Ecto neural progenitor cell (in vitro differentiated cells): Measurements from ENCODE around the gene DPP9.
"Not testable (repeated sequence)": the region's sequence is repeated elsewhere in the genome, so short reads cannot be mapped to it uniquely, and the experiment has no call there.

Experiments used
- DNase-seq: peaks from one replicate; pipeline ENCODE4 v3.0.0-alpha.2; 2018; ENCODE audit warnings: low spot score

Gene DPP9

GRCh38 chr19:4687396-4687795, 36.2 kb downstream of the DPP9 start:
- no peak for DNase-seq

DNA sequence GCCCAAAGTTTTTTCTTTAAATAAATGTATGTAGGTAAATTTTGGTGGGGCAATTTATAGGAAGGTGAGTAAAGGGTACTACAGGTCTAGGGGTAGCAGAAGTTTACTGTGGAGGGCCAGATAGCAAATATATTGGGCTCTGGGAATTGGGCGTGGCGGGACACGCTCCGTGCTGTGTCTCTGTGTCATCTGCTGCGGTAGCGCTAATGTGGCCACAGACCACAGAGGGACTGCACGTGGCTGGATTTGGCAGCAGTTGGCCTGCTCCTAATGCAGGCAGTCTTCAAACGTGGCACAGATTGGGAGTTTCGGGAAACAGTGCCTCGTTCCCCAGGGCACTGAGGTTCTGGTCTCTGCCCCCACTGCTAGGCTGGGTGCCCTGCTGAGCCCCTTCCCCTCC, 36.9 kb downstream of the DPP9 start:
- DNase-seq = no peak

DNA sequence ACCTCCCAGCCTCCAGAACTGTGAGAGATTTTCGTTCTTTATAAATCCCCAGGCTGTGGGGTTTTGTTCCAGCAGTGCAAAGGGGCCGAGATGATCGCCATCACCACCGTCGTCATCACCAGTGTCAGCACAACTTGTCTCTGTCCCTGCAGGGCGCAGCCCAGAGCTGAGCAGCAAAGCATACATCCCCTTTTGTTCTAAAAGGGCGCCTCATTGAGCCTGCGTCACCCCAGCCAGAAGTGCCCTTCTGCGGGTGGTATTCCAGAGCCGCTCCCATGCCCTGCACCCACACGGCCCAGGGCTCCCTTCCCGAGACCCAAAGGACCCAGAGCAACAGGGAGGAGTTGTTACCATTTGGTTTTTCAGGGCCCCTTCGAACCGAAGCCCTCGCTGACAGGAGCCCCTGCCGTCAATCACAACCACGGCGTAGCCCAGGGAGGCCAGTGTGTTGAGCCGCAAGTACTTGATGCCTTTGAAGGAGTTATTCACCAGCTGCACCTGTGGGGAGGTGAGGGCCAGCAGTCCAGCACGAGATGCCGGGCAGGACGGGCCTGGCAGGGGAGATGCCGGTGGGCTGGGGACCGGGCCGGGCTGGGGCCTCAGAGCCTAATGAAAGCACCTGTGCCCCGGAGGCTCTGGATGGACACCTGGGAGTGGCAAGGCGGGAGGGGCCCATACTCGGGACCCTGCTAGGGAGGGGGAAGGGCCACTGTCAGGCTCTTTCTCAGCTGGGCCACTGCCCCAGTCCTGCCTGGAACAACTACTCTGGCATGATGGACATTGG, 39.1 kb downstream of the DPP9 start:
- DNase-seq = no peak

DNA sequence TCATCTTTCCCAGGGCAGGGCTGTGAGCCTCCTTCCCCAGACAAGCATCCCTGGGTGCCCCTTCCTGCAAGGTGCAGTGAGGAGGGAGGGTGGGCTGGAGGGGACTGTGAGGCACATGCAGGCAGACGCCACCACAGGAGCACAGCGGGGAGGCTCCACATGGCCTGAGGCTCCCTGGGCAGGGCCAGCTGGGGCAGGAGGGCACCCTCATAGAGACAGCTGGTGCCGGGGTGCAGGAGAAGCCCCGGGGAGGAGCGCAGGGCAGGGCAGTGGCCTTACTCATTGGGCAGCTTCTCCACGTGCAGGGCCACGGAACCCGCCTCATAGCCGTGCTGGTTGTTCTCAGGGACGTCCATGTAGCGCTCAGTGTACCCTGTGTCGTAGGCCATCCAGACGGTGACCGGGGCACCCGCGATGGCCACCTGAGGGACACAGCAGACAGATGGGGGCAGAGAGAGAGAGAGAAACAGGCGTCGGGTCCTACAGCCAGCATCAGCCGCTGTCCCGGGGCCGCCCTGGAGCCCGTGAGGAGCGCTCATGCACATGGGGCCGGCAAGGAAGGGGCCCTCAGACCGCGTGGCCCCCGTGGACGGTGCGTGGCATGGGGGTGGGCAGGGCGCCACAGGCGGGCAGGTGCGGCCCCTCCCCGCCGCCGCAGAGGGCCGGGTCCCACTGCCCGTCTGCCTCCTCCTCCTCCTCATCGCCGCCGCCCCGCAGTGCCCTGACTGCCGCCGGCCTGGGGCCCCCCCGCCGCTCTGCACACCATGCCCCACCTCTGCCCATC, 41.0 kb downstream of the DPP9 start:
- no peak for DNase-seq

DNA sequence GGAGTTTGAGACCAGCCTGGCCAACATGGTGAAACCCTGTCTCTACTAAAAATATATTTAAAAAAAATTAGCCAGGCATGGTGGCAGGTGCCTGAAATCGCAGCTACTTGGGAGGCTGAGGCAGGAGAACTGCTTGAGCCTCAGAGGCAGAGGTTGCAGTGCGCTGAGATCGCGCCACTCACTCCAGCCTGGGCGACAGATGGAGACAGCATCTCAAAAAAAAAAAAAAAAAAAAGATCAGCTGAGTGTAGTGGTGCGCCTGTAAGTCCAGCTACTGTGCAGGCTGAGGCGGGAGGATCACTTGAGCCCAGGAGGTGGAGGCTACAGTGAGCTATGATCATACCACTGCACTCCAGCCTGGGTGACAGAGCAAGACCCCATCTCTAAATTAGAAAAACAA, 43.6 kb downstream of the DPP9 start:
- not testable (repeated sequence) for DNase-seq

DNA sequence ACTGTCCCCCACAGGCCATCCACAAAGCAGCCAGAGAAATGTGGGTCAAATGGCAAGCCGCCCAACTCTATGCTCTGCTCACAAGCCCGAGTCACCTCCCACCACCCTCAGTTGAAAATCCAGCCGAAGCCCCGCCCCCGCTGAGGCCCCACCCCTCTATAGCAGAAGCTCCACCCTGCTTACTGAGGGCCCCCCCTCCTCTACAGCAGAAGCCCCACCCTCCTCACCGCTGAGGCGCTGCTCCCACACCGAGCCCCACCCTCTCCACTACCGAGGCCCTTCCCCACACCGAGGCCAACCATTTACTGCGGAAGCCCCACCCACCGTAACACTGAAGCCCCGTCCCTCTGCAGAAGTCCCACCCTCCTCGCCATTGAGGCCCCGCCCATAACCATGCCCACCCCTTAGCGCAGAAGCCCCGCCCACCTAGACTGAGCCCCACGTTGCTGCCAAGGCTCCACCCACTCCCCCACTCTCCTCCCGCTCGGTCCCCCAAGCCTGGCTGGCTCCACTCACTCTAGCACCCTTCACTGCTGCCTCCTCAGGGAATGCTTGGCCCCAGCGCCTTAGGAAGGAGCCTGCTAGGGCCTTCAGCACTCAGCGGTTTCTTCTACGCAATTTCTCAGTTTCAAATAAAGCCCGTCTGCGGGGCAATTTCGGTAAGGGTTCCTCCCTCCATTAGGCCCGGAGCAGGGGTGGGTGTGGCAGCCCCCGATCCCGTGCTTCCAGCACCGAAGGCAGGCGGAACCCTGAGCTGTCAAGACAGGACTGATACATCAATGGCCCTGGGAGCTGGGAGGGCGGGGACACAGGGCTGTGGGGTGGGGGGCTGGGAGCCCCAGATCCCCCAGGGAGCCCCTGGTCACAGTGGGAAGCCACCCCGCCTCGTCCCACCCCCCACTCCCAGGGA, 44.5 kb downstream of the DPP9 start:
- peak; percentile 91 for DNase-seq

- DNase-seq = peak; percentile 76
Measured at GRCh38 chr19:4676955-4677731, 46.5 kb downstream of the DPP9 start.

DNA sequence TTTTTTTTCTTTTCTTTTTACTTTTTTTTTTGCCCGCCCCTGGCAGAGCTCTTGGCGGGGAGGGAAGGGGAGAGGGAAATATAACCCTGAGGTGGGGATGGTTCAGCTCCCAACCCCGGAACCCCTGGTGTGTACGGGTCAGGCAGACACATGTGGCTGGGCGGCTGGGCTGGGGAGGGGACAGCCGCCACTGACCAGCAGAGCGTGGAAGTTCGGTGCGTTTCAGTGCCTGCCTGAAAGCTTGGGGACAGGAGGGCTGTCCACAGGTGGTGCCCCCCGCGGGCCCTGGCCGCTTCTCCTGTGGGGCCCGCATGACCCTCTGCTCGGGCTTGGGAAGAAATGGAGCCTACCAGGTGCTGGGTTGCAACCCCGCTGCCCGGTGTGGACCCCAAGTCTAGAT, 48.3 kb downstream of the DPP9 start:
- no peak for DNase-seq

- DNase-seq = no peak
Measured at GRCh38 chr19:4673726-4674125, 49.9 kb downstream of the DPP9 start.

- DNase-seq = no peak
Measured at GRCh38 chr19:4673216-4673615, 50.4 kb downstream of the DPP9 start.

DNA sequence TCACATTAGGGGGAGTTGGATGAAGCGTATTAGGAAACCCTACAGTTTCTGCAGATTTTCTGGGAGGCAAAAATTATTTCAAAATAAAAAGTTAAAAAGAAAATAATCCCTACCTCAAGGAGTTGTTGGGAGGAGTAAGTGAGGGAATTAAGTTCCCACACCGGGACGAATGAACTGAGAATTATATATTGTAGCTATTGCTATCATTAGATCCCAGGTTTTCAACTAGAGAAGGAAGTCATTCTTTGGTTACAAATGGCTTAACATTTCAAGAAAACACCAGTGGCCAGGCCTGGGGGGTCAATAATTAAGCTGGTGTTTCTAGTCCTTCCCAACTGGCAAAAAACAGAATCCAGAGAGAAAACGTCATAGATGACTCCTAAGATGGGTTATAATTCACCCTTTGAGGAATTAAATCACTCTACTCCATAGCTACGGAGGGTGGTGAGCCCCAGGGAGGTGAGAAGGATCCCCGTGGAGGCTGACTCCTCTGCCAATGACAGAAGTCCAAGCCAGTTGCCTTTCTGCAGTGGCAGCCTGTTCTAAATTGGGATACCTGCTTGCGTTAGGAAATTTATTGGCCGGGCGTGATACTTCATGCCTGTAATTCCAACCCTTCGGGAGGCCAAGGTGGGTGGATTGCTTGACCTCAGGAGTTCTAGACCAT, 52.3 kb downstream of the DPP9 start:
- DNase-seq = no peak

DNA sequence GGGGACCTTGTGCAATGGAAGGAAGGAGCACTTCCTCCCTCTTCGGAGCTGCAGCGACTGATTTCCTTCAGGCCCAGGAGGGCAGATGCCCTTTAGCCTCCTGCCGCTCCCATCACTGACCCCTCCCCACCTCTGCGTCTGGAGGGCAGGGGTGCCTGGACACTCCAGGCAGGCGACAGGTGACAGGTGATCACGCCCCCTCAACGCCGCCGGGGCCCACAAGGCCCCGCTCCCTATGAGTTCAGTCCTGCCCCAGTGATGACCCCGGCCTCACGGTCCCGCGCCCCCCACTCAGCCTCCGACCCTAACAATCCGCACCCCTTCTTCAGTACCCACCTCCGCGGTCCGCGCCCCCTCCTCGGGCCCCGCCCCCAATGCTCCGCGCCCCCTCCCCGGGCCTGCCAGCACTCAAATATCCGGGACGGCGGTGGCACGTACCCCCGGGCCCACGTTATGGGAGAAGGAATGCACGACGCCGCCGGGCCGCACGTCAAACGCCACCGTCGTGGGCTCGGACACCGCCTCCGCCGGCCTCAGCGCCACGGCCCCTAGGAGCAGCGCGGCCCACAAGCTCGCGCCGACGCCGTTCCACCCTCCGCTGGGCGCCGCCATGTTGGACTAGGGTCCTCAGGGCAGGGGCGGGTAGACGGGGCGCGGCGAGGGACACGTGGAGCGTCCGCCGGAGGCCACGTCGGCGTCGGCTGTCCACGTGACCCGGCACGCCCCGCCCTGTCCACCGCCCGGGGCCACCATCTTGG, 53.7 kb downstream of the DPP9 start, which contains the start of gene MYDGF:
Gene MYDGF (minus strand): TSS at position 620 of the 758 bp plus-strand sequence. CDS start 8 bp downstream, at position 612.
- DNase-seq = peak; percentile 95

GRCh38 chr19:4664642-4665041, 59.0 kb downstream of the DPP9 start:
- DNase-seq = no peak

DNA sequence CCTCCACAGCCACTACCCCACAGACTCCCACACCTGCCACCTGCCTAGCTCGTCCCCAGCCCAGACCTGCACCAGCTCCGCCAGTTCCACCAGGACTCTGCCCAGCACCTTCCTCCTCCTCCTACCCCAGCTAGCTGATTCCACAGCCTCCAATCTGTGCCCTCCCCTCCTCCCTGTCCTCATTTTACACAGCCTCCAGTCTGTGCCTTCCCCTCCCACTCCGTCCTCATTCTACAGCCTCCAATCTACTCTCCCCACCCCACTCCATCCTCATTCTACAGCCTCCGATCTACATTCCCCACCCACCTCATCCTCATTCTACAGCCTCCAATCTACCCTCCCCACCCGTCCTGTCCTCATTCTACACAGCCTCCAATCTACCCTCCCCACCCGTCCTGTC, 60.8 kb downstream of the DPP9 start:
- no peak for DNase-seq

GRCh38 chr19:4662020-4662695, 61.5 kb downstream of the DPP9 start:
- DNase-seq = no peak

DNA sequence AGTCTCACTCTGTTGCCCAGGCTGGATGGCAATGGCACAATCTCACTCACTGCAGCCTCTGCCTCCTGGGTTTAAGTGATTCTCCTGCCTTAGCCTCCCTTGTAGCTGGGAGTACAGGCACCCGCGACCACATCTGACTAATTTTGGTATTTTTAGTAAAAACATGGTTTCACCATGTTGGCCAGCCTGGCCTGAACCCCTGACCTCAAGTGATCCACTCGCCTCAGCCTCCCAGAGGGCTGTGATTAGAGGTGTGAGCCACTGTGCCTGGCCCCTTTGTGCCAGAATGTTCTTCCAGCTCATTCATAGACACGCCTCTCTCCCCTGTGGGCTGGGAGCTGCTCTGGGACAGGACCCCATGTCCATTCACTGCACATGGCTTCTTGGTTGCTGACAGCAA, 62.6 kb downstream of the DPP9 start:
- no peak for DNase-seq

DNA sequence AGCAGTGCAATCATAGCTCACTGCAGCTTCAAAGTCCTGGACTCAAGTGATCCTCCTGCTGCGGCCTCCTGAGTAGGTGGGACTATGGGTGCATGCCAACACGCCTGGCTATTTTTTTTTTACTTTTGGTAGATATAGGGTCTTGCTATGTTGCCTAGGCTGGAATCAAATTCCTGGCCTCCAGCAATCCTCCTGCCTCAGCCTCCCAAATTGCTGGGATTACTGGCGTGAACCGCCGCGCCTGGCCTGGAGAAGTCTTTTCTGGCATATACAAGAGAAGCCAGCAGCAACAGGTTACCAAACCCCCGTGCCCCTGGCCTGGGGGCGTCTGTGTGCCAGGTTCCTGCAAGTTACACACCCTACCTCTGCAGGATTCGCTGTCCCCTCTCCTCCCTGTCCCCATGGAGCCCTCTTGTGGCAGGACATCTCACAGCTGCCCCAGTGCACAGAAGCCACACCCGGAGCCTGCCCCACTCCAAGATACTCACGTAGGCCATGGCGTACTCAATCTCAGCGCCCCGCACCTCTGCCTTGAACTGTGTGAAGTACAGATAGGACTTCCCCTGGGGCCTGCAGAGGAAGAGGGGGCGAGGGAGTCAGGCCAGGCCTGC, 63.4 kb downstream of the DPP9 start:
- DNase-seq = peak; percentile 63

DNA sequence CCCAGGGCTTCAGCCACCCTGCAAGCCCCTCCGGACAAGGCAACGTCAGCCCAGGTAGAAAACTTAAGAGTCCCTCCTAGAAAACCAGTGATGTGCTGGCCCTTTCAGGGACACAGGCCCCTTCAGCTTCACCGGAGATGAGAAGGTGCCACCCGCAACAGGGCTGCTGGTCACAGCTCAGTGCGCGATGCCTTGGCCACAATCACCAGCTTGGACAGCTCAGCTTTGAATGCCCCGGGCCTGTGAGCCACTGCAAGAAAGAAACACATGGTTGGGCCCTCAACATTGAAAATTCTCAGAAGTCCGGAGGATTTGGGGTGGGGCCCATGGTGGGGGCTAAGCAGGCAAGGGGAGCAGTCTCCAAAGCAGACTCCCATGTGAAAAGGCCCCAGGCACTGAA, 65.8 kb downstream of the DPP9 start:
- DNase-seq = no peak

GRCh38 chr19:4657262-4657661, 66.4 kb downstream of the DPP9 start:
- DNase-seq = no peak
